ENCODE results near the gene DPP6.

DNA sequence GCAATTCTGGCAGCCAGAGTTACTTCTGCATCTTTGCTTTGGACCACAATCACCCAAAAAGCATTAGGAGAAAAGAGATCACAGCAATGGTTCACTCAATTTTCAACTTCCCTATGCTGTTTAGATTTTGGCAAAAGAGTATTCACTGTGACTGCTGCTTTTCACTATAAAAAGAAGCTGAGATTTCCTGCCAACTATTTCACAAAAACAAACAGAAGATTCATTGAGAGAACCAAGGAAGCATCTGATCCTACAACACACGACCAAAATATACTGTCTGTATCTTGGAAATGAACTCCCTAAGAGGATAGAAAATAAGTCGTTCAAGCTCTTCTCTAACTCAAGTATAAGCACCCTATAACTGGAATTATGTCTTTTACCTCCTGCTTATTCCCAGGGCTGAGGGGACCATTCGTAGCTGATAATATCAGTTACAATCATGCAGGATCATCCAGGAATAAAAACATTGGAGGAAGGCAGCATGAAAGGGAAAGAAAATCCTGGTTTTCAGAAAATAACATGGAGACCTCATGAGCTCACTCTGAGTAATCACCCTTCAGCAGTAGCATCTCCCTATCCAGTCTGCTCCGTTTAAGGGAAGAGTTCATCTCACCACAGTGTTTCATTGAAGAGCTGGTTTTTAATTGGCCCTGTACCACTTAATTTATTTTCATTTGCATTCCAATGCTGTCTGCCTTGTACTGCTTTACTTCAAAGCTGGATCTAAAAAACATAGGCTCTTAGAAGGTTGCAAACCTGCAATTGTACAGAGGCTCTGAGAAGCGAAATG, 694.6 kb downstream of the DPP6 start:
- TF ChIP-seq CTCF (IDR thresholded peaks at IDR 0.05), result no peak
- no peak for TF ChIP-seq POLR2A (IDR thresholded peaks at IDR 0.05)

All from heart left ventricle (tissue), 13 donors.